Left lung (tissue), 10 donors: ENCODE measurements around the gene ADD2. TPM values are rescaled to one million over a fixed set of nuclear protein-coding genes. Genes with fewer than 3 reads are reported as not detected.

ENCODE experiments used
- ATAC-seq: fragments of 200-7000 bp; cut with Tn5 transposase; one replicate; pipeline ENCODE4 v1.9.1; 2020; ENCODE audit warnings: moderate library complexity
- DNase-seq, 4 donors: peaks; one replicate each; pipeline ENCODE4 v3.0.0-alpha.2; 2013 to 2020
- H3K27ac ChIP-seq, 2 donors: fragments of 200-600 bp; sonication (generic) in 1 of 2; one replicate each; pipeline versions ENCODE4 v1.5.0 to v1.8.0; 2020 to 2021
- H3K27me3 ChIP-seq, 2 donors: fragments of 200-600 bp; sonication (generic) in 1 of 2; one replicate each; pipeline versions ENCODE4 v1.5.0 to v1.8.0; 2020 to 2021
- H3K36me3 ChIP-seq, 2 donors: fragments of 200-600 bp; sonication (generic) in 1 of 2; one replicate each; pipeline versions ENCODE4 v1.5.0 to v1.8.0; 2020 to 2021
- H3K4me1 ChIP-seq, 2 donors: fragments of 200-600 bp; one replicate each; pipeline ENCODE4 v1.8.0; 2021
- H3K4me3 ChIP-seq, 2 donors: fragments of 200-600 bp; sonication (generic) in 1 of 2; one replicate each; pipeline versions ENCODE4 v1.5.0 to v1.8.0; 2020 to 2021; ENCODE audit warnings: mild to moderate bottlenecking in 1 of 2
- H3K9me3 ChIP-seq, 2 donors: fragments of 200-600 bp; sonication (generic) in 1 of 2; one replicate each; pipeline versions ENCODE4 v1.5.0 to v1.8.0; 2020 to 2021
- intact Hi-C, 2 donors: fragments of 100-400 bp; cut with DNase I; formaldehyde crosslinking; loops; one replicate each; pipeline versions ENCODE4 v1.11.2 to v1.14.2; 2022
- polyA plus RNA-seq, 6 donors: library from polyadenylated mRNA; unstranded; fragments of 120-200 nt; gene quantifications; one replicate each; pipeline ENCODE4 v1.2.1, GENCODE V29; 2013; ENCODE audit not compliant: insufficient read length in 6 of 6
- total RNA-seq, 2 donors: library from RNA; stranded (reverse); fragmentation: NEBNext Ultra II Directional; extraction: Animal tissue kit (Norgen Biotek cat#: 25700); gene quantifications; one replicate each; pipeline ENCODE4 v1.2.1, GENCODE V29; 2021
- TF ChIP-seq, protein P1 (sequence below), 2 donors: fragments of 200-600 bp; sonication (generic) in 1 of 2; IDR thresholded peaks; one replicate each; pipeline versions ENCODE4 v1.5.0 to v1.8.0; 2021; ENCODE audit warnings: antibody characterized with exemption in 2 of 2
- donor health status: DM: no; HTN: yes; CAD: no.
- donor health status: DM: no; HTN: no; CAD: no.

ADD2 gene
- total and polyA plus RNA-seq, 8 donors: 0.92 to 12.2 (median 6.5) TPM

DNA sequence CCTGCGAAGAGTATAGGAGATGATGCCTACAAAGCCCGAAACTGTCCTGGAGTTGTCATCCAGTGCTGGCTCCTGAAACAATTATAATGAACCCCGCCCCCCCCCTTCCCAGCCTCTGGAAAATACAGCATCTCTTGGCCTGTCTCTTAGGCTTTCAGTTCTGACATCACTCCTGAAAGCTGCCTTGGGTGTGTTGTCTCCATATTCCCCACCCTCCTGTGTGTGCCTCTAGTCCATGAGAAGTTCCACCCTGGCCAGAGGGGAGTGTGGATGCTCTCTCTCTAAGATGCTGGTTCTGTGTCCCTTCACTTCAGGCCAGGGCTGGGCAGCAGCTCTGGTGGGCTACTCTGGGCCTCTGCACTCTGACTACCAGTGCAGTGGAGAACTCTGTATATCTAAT is 155.4 kb downstream of the ADD2 start:
- intact Hi-C loops: no loop called here
- Histone ChIP-seq H3K4me3 (no peak overlapping the region), H3K4me1 (no peaks in the 10 kb centered on the region), H3K9me3 (no peaks in the 10 kb centered on the region), H3K27ac (no peak overlapping the region), H3K36me3 (no peaks in the 10 kb centered on the region), H3K27me3 (peaks cover 0 to 4% of the 10 kb centered on the region in 2 donors)
- TF ChIP-seq, protein P1, sequence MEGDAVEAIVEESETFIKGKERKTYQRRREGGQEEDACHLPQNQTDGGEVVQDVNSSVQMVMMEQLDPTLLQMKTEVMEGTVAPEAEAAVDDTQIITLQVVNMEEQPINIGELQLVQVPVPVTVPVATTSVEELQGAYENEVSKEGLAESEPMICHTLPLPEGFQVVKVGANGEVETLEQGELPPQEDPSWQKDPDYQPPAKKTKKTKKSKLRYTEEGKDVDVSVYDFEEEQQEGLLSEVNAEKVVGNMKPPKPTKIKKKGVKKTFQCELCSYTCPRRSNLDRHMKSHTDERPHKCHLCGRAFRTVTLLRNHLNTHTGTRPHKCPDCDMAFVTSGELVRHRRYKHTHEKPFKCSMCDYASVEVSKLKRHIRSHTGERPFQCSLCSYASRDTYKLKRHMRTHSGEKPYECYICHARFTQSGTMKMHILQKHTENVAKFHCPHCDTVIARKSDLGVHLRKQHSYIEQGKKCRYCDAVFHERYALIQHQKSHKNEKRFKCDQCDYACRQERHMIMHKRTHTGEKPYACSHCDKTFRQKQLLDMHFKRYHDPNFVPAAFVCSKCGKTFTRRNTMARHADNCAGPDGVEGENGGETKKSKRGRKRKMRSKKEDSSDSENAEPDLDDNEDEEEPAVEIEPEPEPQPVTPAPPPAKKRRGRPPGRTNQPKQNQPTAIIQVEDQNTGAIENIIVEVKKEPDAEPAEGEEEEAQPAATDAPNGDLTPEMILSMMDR (IDR thresholded peaks at IDR 0.05): no peak
- ATAC-seq: no peak
- DNase-seq: no peak

DNA sequence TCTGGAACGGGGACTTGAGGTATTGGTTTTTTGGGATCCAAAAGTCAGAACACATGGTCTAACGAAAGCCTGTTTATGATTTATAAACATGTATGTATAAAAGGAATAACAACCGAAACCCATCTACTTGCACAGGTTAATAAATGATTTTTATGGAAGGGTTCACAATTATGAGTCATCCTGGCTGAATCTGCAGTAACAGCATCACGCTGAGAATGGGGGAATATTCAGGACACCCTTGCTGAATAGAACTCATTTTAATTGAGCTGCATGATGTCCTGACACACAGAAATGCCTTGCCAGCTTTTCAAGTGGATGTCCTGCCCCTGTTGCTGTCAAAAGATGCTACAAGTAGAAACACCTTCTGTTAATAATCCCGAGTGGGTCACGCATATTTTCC is 159.6 kb downstream of the ADD2 start:
- no peaks in the 10 kb centered on the region for H3K4me1 ChIP-seq
- no peak overlapping the region for H3K4me3 ChIP-seq
- intact Hi-C loops: no loop called here
- TF ChIP-seq, protein P1 (IDR thresholded peaks at IDR 0.05): no peak
- no peaks in the 10 kb centered on the region for H3K9me3 ChIP-seq
- H3K27ac ChIP-seq: no peak overlapping the region
- DNase-seq (no peak), ATAC-seq (no peak)
- no peaks in the 10 kb centered on the region for H3K36me3 ChIP-seq
- H3K27me3 ChIP-seq: peaks cover 4% of the 10 kb centered on the region in 2 donors

DNA sequence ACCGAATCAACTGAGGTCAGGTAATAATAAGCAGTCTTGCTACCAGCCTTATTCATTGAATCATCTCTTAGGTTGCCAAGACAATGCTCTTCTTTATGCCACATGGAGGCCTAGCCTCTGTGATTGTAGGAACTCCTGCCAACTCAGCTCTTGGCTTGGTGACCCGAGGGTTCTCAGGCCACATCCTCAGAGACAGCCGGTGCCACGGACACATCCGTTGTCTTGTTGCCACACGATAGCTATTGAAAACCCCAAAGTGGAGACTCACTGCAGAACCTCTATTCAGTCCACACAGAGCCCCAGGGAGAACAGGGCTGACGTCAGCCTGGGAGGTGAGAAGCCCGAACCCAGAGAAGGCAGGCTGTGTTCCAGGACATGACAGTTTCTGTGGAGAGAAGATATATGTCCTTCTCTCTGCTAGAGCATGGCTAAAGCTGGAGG is 160.9 kb downstream of the ADD2 start:
- no peaks in the 10 kb centered on the region for H3K9me3 ChIP-seq
- TF ChIP-seq, protein P1 (IDR thresholded peaks at IDR 0.05): no peak
- H3K36me3 ChIP-seq: no peaks in the 10 kb centered on the region
- DNase-seq (no peak), ATAC-seq (no peak)
- peaks cover 4% of the 10 kb centered on the region in 2 donors for H3K27me3 ChIP-seq
- no peaks in the 10 kb centered on the region for H3K4me1 ChIP-seq
- H3K27ac ChIP-seq: no peak overlapping the region
- intact Hi-C loops: no loop called here
- no peak overlapping the region for H3K4me3 ChIP-seq

Other genes with a start within 250 kb of the ADD2 start
- gene TGFA, start 214.4 kb downstream of the ADD2 start, total RNA-seq: 10 to 100 TPM; 12.1 to 15.6 TPM
- gene TGFA, start 214.4 kb downstream of the ADD2 start, polyA plus RNA-seq: under 1 TPM; 0.33 to 0.99 (median 0.67) TPM
- gene FIGLA, start 22.4 kb upstream of the ADD2 start, total RNA-seq: not detected
- not detected for gene FIGLA, start 22.4 kb upstream of the ADD2 start, polyA plus RNA-seq
- under 1 TPM; 0.20 to 0.31 TPM for gene CLEC4F, start 52.4 kb upstream of the ADD2 start, total RNA-seq
- gene CLEC4F, start 52.4 kb upstream of the ADD2 start, polyA plus RNA-seq: under 1 TPM; 0.06 to 0.35 (median 0.11) TPM
- gene CD207, start 67.6 kb upstream of the ADD2 start, total RNA-seq: under 1 TPM; 0.13 to 0.73 TPM
- under 1 TPM in 2 of 6 donors, not detected in 4; 0.07 to 0.17 TPM for gene CD207, start 67.6 kb upstream of the ADD2 start, polyA plus RNA-seq
- gene VAX2, start 132.4 kb upstream of the ADD2 start, total RNA-seq: 1 to 10 TPM in 1 of 2 donors, under 1 TPM in 1; 0.71 to 1.3 TPM
- 1 to 10 TPM; 1.2 to 2.4 (median 1.5) TPM for gene VAX2, start 132.4 kb upstream of the ADD2 start, polyA plus RNA-seq
- under 1 TPM; 0.76 to 0.89 TPM for gene ATP6V1B1, start 167.7 kb upstream of the ADD2 start, total RNA-seq
- gene ATP6V1B1, start 167.7 kb upstream of the ADD2 start, polyA plus RNA-seq: 1 to 10 TPM; 3.2 to 5.5 (median 4.9) TPM
- under 1 TPM; 0.52 to 0.96 TPM for gene ANKRD53, start 210.4 kb upstream of the ADD2 start, total RNA-seq
- gene ANKRD53, start 210.4 kb upstream of the ADD2 start, polyA plus RNA-seq: 1 to 10 TPM; 2.1 to 4.7 (median 3.0) TPM
- gene TEX261, start 226.7 kb upstream of the ADD2 start, total RNA-seq: 10 to 100 TPM; 63.8 to 72.3 TPM
- gene TEX261, start 226.7 kb upstream of the ADD2 start, polyA plus RNA-seq: 10 to 100 TPM; 45.8 to 60.5 (median 54.3) TPM